MM.1S (cell line): Measurements from ENCODE around the gene KRTAP10-3.

ENCODE experiments used
- EZH2 ChIP-seq: fragments of 300-600 bp; sonication (generic); optimal IDR thresholded peaks from 2 replicates; pipeline ENCODE3; 2017; ENCODE audit warnings: low read depth, mild to moderate bottlenecking, antibody characterized with exemption, low read length, mixed read lengths
- EZH2phosphoT487 ChIP-seq: fragments of 300-600 bp; sonication (generic); IDR thresholded peaks from 2 replicates; pipeline ENCODE4 v1.6.1; 2018; ENCODE audit warnings: antibody characterized with exemption, low read length
- TF ChIP-seq, protein P1 (sequence below): fragments of 300-600 bp; sonication (generic); IDR thresholded peaks from 2 replicates; pipeline ENCODE4 v1.5.1; 2016; ENCODE audit warnings: antibody characterized with exemption, low read length, mixed read lengths

GRCh38 chr21:44601596-44602462 lies 43.2 kb upstream of the KRTAP10-3 start:
- TF ChIP-seq, protein P1, sequence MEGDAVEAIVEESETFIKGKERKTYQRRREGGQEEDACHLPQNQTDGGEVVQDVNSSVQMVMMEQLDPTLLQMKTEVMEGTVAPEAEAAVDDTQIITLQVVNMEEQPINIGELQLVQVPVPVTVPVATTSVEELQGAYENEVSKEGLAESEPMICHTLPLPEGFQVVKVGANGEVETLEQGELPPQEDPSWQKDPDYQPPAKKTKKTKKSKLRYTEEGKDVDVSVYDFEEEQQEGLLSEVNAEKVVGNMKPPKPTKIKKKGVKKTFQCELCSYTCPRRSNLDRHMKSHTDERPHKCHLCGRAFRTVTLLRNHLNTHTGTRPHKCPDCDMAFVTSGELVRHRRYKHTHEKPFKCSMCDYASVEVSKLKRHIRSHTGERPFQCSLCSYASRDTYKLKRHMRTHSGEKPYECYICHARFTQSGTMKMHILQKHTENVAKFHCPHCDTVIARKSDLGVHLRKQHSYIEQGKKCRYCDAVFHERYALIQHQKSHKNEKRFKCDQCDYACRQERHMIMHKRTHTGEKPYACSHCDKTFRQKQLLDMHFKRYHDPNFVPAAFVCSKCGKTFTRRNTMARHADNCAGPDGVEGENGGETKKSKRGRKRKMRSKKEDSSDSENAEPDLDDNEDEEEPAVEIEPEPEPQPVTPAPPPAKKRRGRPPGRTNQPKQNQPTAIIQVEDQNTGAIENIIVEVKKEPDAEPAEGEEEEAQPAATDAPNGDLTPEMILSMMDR: no peak
- TF ChIP-seq EZH2: no peak
- TF ChIP-seq EZH2phosphoT487: no peak
